Measurements from ENCODE around the gene RBM4B.
"Not testable (repeated sequence)": the region's sequence is repeated elsewhere in the genome, so short reads cannot be mapped to it uniquely, and the experiment has no call there.

The RBM4B gene, protein sequence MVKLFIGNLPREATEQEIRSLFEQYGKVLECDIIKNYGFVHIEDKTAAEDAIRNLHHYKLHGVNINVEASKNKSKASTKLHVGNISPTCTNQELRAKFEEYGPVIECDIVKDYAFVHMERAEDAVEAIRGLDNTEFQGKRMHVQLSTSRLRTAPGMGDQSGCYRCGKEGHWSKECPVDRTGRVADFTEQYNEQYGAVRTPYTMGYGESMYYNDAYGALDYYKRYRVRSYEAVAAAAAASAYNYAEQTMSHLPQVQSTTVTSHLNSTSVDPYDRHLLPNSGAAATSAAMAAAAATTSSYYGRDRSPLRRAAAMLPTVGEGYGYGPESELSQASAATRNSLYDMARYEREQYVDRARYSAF

DNA sequence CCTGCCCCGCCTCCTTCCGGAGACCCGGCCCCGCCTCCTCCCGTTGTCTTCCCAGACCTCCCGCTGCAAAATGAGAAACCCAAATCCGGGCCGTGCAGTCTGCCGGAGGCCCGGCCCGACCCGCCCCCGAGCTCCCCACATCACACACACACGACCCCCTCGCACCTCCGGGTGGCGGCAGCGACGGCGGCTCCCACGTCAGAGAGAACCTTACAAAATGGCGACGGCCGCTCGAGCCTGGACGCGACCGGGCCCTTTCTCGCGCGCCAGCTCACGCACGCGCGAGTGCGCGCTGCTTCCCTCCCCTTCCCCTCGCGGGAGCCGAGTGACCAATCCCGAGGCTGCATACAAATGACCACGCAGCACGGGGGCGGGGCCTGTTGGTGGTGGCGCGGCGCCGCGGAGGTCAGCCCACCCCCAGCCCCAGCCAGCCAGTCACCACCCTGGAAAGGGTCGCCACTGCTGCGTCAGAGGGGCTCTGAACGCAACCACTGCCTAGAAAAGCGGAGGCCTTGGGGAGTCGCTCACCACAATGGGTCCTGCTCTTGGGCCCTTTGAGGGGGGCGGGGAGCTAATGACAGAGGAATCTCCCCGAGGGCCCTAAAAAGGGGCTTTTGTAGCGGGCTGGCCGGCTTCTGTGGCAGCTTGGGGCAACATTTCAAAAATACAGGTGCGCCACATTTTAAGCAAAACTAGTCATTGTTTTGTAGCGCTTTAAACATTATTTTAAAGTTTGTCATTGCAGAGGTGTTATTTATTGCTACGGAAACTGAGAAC is at the start of gene RBM4B:
RBM4B (minus strand) TSS at position 289 of the 777 bp plus-strand sequence. CDS start 808 bp downstream, outside the sequence.
- peak; percentile 70 for DNase-seq

DNA sequence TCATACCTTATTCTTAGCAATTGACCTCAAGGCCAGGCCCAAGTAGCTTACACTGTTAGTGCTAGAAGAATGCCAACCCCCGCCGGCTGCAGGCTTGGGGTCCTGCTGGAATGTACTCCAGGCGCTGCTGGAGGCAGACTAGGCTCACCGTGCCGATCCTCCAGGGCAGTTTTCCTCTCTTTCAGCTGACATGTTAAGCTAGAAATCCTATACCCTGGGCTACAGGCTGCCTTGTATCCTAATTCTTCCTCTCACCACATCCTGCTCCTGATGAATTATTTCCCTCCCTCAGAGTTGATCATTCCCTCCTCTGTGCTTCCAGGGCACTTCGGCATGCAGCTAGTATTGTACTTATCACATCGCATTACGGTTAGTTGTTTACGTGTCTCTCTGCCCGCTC is 48.0 kb upstream of the RBM4B start:
- DNase-seq = no peak

DNA sequence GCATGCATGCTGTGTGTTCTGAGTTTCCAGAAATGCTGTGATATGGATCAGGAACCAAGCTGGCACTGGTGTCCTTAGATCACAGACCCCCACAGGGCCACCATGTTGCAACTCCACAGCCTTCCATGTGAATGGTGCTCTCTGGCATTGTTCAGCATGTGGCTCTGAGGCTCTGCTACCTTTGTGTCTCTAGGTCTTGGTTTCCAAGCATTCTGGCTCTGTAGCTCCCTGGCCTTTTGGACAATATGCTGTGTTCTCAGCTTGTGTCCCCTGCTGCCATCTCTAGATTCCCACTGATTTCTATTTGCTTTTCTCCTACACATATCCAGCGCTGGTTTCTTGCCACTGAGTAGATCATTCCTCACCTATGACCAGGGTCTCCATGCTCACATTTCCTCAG is 47.4 kb upstream of the RBM4B start:
- no peak for DNase-seq

DNA sequence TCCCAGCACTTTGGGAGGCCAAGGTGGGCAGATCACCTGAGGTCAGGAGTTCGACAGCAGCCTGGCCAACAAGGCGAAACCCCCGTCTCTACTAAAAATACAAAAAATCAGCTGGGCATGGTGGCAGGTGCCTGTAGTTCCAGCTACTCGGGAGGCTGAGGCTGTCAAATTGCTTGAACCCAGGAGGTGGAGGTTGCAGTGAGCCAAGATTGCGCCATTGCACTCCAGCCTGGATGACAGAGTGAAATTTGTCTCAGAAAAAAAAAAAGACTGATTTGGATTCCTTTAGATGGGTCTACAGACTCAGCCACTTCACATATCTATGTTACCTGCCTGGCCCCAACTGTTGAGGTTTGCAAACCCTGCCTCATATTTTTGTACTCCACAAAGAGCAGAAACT is 46.5 kb upstream of the RBM4B start:
- DNase-seq = not testable (repeated sequence)

DNA sequence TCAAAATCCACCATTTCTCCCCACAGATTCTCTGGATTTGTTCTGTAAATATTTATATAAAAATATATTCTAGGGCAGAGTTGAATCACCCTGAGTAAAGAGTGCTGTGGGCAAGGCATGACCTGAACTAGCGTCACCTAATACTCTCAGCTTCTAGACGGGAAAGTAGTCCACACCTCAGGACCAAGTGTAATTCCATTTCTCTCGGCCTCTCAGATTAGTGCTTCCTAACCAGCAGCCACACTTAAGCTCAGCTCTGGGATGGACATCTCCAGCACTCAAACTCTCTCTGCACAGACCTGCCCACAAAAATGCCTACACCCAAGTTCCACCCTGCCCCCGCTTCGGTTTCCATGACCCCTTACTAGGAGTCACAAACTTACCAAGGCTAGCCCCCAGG is 46.0 kb upstream of the RBM4B start:
- DNase-seq = no peak

DNA sequence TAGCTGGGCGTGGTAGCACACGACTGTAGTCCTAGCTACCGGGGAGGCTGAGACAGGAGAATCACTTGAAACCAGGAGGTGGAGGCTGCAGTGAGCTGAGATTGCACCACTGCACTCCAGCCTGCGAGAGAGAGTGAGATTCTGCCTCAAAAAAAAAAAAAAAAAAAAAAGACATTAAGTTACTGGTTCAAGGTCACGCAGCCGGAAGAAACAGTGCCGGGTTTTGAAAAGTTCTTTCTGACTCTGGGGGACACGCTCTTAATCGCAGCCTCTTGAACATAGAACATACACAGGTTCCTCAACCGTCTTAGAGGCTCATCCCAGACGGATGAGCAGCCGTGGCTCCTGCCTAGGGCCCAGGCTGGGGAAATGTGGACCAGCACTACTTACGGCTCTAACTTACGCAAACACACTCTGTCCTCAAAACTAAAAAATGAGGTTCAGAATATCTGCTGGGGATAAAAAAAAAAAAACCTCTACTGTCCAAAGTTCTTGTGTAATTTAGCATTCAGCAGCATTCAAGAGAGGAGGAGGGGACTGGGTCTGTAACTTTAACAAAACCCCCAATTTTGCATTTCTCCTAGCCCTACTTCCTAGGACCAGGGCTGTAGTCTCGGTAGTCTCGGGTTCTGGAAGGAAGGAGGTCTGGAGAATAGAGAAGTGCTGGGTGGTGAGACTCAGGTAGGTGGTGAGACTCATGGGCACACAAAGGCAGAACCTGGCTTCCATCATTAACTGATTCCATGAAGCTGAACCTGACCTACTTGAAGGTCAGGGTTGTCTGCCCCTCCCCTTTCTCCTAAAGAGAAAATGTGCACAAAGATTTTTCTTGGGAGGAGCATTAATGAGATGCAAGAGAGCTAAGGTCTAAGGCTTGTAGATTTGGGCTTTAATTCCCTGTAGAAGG is 45.3 kb upstream of the RBM4B start:
- DNase-seq = no peak

DNA sequence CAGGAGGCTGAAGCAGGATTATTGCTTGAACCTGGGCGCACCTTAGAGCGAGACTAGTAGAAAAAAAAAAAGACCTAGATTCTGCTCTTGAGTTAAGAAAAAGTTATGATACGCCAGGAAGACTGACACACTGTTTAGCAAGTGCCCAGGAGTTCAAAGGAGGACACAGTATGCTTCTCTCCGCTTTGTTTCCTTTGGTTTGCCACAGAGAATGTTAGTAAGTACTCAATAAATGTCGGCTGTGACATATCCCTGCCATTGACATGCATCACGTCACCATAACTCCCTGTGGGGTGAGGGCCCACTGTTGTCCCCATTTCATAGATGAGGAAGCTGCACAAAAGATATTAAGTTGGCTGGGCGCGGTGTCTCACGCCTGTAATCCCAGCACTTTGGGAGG is 44.3 kb upstream of the RBM4B start:
- no peak for DNase-seq

DNA sequence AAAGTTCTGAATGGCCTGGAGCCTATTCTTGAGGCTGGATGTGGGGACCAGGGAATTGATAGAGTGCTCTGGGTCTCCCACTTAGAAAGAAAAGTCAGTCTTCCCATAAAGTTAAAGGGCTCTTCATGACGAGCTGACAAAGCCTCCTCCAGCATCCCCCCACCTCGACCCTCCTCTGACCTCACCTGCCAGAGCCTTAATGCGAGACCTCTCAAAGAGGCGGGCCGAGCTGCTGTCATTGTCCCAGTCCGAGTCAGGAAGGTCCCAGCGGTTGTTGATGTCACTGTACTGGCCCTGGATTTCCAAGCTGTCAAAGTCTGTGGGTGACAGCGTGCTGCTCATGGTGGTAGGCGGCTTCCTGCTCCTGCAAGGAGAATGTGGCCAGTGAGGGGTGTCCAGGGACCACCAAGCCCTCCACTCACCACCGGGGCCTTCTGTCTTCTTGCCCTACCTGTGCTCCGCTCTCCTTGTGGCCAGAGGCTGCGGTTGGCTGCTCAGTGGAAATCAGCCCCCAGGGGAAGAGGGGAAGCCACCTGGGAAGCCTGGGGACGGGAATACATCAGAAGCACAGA is 43.3 kb upstream of the RBM4B start:
- no peak for DNase-seq

DNA sequence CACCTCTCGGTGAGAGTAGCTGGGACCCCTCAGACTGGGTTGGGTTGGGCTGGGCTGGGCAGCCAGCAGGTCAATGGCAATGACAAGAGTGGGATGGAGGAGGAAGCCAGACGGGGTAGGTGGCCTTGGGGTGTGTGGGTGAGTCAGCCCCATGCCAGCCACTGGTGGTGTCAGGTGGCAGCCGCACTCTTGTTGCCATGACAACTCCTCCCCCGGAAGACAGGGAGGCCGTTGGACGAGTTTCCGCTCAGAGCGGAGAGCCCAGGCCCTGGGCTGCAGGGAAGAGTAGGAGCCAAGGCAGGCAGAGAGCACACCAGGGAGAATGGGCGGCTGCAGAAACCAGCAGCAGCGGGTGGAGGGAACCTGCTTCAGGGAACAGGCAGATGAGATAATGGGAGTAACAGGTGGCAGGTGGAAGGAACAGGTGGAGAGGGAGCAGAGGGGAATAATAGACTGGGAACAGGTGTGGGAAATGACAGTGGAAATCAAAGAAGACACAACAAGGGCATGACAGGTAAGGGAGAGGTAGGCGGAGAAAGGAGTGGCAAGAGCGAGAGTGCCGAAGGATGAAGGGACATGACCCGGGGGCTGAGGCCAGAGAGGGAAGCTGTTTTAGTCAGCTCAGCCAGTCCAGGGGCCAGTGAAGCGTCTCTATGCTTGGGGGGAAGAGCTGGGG is 42.7 kb upstream of the RBM4B start:
- DNase-seq = no peak

DNA sequence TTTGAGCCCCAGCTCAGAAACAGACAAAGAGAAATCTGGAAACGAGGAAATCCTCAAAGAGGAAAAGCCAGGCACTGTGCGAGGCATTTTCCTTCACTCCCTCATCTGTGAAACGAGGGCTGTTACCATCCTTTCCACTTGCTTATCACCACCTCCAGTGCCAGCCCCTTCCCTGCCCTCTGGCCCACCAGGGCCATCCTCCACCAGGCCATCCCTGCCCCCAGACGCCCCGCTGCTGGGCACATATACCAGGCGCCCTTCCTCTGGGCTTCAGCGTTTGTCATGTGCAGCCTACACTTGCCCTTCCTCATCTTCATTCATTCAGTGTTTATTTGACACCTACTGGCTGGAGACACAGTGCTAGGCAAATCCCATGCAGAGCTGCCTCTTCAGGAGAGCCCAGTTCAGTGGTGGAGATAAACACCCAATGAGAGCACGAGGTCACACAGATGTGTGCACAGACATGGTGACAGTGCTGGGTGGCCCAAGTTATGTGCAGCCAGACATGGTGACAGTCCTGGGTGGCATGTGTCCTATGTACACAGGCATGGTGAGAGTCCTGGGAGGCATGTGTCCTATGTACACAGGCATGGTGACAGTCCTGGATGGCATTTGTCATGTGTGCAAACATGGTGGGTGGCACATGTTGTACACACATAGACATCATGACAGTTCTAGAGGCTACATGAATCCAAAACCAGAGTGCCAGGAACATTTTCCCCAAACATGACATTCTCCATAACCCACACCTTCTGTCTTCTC is 41.6 kb upstream of the RBM4B start:
- no peak for DNase-seq

DNA sequence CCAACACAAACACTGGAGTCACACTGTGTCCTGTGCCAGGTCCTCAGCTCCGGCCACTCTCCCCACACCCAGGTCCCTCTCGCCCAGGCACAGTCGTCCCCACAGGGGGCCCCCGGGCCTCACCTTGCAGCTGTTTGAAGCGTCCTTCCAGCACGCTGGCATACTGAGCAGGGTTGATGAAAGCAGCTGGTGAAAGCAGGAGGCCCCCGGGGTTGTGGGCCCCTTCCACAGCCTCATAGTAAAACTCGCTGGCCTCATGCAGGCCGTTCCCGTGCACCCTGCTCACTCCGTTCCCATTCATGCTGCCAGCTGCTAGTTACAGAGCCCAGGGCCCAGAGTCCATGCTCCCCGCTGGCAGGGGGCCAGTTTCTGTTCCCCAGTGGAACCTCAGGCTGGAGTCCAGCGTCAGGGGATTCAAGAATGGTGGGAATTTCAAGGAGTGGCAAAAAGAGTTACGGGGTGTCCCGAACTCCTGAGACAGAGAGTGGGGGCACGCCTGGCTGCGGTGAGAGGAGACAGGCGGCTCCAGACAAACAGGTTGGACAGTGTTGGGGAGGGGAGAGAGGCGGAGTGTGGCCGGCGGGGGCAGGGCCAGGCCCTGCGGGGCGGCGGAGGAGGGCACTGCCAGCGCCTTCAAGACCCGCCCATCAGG is 40.8 kb upstream of the RBM4B start:
- DNase-seq = no peak

DNA sequence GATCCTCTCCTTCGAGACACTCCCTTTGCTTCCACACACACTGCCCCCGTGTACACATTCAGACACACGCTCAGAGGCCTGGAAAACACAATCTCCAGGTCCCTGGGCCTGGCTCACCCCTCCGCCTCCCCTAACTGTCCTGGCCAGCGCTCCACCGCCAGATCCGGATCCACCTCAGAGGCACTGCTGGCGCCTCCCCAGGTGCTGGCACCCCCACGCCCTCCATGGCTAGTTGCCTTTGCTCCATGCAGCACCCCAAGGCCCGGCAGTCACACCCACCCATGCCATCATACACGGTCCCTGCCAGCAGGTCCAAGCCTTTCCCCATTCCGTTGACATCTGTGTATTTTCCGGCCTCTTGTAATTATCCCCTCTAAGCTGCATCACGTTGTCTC is 40.2 kb upstream of the RBM4B start:
- no peak for DNase-seq

DNA sequence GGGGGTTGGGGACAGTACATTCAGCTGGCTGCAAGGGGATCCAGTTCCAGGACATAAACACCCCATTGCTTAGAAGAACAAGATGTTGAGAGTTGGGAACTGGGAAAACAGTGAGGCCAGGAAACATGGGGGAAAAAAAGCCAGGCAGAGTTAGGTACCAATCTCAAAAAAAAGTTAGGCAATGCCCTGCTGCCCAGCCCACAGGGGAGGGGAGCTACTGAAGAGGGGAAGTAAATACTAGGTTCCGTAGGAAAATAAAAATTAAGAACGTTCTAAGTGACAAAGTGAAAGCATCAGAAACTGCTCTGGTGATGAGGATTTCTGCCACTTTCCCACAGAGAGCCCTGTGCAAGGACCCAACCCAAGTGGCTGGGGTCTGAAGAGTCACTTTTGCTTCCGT is 39.3 kb upstream of the RBM4B start:
- no peak for DNase-seq

DNA sequence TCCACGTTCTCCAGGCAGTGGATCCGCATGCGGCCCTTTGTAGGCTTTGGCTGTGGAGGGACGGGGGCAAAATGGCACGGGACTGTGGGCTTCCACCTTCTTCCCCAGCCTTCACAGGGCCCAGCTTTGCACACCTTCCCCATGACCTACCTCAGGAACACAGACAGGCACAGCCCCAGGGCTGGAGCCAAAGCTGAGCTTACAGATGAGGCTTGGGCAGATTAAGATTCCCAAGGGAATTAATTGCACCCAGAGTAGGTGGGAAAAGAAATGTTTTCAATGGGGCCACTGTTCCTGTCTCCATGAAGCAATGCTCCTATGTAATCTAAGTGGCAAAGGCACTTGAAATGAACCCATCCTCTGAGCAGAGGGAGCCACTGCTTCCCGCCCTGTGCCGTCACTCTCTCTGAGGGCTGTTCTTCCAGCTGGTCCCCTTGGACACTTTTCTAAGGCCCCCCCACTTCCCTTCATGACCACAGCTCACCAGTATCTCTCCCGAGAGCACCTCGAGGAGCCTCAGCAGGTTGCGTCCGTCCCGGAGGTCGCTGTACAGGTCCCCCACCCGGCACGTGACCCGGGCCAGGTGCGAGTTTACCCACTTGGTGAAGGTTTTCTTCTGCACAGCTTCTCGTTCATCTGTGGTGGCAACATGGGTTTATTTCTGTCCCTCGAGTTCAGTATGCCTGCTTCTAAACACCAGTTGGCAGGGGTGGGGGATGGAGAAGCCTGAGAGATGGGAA is 37.8 kb upstream of the RBM4B start:
- no peak for DNase-seq

DNA sequence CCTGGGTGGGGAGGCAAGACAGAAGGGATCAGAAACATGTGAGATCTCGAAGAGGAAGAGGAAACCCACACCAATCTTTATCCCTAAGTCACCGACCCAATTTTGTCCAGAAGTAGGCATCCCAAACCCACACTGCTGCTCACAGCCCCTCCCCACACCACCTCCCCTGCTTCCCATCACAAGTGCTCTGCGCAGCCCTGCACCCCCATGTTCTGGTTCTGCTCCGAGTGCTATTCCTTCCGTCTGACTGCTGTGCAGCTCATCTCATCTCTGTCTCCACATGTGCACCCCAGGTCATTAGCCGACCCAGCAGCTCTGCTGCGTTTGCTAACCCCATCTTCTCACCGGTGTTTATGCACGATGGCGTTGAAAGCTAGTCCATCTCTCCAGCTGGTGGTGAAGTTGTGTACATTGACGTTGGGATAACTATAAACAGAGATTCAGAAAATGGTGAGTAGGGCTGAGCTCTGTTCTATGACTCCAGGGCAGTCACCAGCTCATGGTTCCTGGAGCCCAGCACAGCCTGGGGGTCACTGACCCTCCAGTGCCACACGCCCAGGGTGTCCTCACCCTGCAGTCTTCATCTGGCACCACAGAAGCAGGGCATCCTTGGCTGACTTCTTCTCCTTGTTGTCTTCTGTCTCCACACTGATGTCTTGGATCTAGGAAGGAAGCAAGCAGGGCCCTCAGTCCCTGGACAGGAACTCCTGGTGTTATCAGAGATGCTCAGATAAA is 36.2 kb upstream of the RBM4B start:
- DNase-seq = no peak

DNA sequence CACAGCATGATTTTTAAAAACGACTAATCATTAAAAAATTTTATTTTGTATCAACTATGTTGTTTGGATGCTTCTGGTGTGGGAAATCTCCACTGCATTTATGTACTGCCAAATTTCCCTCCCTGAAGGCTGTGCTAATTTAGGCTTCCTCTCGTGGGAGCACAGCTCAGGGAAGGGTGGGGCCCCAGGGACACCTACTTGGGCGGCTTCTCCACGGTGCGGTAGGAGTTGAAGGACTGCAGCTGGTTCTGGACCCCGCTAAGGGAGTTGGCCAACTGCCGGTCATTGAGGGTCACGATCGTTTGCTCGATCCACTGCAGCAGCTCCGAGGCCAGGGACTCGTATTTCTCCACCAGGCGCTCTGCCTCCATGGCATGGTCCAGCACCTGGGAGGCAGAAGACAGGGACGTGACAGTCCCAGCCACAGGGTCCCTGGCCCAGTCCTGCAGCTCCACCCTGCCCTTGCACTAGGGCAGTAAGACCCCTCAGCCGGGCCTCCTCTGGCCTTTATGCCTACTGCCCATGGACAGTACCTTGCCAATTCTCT is 32.8 kb upstream of the RBM4B start:
- DNase-seq = no peak

DNA sequence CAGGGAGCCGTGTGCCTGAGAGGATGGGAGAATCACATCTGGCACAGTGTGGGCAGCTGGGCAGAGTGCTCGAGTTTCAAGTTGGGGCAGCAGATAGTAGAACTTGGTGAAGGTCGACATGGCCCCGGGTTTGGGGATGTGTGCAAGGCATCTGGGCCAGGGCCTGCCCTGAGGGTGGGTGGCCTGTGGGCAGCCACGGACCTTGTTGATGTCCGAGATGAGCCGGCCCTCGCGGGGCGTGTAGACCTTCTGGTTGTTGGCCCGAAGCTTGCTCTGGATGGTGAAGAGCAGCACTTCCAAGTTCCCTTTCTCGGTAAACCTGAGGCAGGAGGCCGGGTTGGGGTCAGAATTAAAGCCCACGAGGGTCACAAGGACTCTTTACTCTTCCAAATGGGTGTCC is 31.0 kb upstream of the RBM4B start:
- DNase-seq = no peak

DNA sequence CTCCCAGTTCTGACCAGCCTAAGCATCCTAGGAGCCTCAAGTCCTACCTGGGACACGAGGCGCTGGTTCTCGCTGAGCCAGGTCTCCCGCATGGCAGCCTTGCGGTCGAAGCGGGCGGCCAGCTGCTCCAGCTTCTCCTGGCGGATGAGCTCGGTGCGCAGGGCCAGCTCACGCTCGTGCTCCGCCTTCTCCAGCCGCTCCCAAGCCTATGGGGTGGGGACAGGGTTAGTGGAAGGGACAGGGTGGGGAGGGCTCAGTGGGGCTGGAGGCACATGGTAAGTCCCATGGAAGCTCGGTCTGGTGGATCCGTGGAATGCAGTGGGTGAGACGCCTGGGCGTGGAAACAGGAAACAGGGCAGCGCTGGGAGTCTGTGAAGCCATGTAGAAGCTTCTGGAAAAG is 30.4 kb upstream of the RBM4B start:
- no peak for DNase-seq

DNA sequence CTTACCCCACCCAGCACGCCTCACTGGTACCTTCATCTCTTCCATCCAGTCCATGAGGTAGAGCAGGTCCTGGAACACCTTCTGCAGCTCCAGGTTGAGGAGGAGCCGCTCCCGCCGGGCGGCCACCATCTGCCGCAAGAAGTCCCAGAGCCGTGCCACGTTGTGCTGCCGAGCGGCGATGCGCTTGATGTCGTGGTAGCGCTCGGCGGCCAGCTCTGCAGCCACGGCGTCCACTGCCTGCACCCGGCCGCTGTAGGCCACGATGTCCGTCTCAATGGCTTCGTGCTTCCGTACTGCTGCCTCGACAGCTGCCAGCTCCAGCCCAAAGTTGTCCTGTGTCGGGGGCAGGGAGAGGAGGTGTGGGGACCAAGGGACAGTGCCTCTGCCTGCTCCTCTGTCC is 29.8 kb upstream of the RBM4B start:
- no peak for DNase-seq

Measured in NCI-H524 treated with DMSO at 0.1 percent for 48 hours (cell line).